GM23338 (cell line): Measurements from ENCODE around the gene ELN. TPM values are rescaled to one million over a fixed set of nuclear protein-coding genes. Genes with fewer than 3 reads are reported as not detected.

ENCODE experiments used
- ATAC-seq: fragments of 200-7000 bp; cut with Tn5 transposase; 3 replicates; pipeline ENCODE4 v1.9.1; 2020
- DNase-seq: peaks from one replicate; pipeline ENCODE4 v3.0.0-alpha.2; 2015; ENCODE audit warnings: low spot score
- H2AFZ ChIP-seq: fragments of 200-600 bp; sonication (generic); 2 replicates; pipeline ENCODE4 v1.8.0; 2016; ENCODE audit warnings: antibody characterized with exemption, mild to moderate bottlenecking, moderate library complexity
- H3F3A ChIP-seq: fragments of 200-600 bp; sonication (generic); replicated peaks from 2 replicates; pipeline ENCODE4 v1.8.0; 2017; ENCODE audit warnings: antibody characterized with exemption, mixed run types, low read depth
- H3K27ac ChIP-seq: fragments of 200-600 bp; sonication (generic); 2 replicates; pipeline ENCODE4 v1.6.1; 2016; ENCODE audit warnings: low read depth
- H3K27me3 ChIP-seq: fragments of 200-600 bp; sonication (generic); 2 replicates; pipeline ENCODE4 v1.8.0; 2016; ENCODE audit warnings: mild to moderate bottlenecking, mixed run types, moderate library complexity; ENCODE audit not compliant: insufficient read depth
- H3K36me3 ChIP-seq: fragments of 200-600 bp; sonication (generic); 2 replicates; pipeline ENCODE4 v1.8.0; 2016; ENCODE audit warnings: mild to moderate bottlenecking; ENCODE audit not compliant: insufficient read depth
- H3K4me1 ChIP-seq: fragments of 200-600 bp; sonication (generic); 2 replicates; pipeline ENCODE4 v1.8.0; 2016; ENCODE audit warnings: mild to moderate bottlenecking, moderate library complexity; ENCODE audit not compliant: insufficient read depth
- H3K4me2 ChIP-seq: fragments of 200-600 bp; sonication (generic); 2 replicates; pipeline ENCODE4 v1.7.1; 2017; ENCODE audit warnings: mixed run types
- H3K4me3 ChIP-seq: fragments of 200-600 bp; sonication (generic); 2 replicates; pipeline ENCODE4 v1.6.1; 2016; ENCODE audit warnings: mixed run types
- H3K79me2 ChIP-seq: fragments of 200-600 bp; sonication (generic); replicated peaks from 2 replicates; pipeline ENCODE4 v1.8.0; 2017; ENCODE audit warnings: mild to moderate bottlenecking; ENCODE audit not compliant: insufficient read depth
- H3K9me2 ChIP-seq: fragments of 200-600 bp; sonication (generic); 2 replicates; pipeline ENCODE4 v1.8.0; 2017; ENCODE audit not compliant: insufficient read depth
- H4K20me1 ChIP-seq: fragments of 200-600 bp; sonication (generic); replicated peaks from 2 replicates; pipeline ENCODE4 v1.8.0; 2017; ENCODE audit warnings: mild to moderate bottlenecking; ENCODE audit not compliant: insufficient read depth
- H3K27ac Mint-ChIP-seq: 2 replicates; pipeline ENCODE4 v1.8.0; 2020; ENCODE audit warnings: inconsistent platforms, mild to moderate bottlenecking, moderate library complexity, mixed read lengths
- H3K27me3 Mint-ChIP-seq: 3 replicates; pipeline ENCODE4 v1.8.0; 2022; ENCODE audit warnings: low read depth, mild to moderate bottlenecking, moderate library complexity, mixed read lengths, inconsistent platforms; ENCODE audit not compliant: insufficient read depth, poor library complexity
- H3K36me3 Mint-ChIP-seq: 3 replicates; pipeline ENCODE4 v1.8.0; 2021; ENCODE audit warnings: low read depth, mild to moderate bottlenecking, inconsistent platforms, moderate library complexity, mixed read lengths
- H3K4me1 Mint-ChIP-seq: 3 replicates; pipeline ENCODE4 v1.8.0; 2020; ENCODE audit warnings: mild to moderate bottlenecking, inconsistent platforms, mixed read lengths
- H3K4me3 Mint-ChIP-seq: 3 replicates; pipeline ENCODE4 v1.8.0; 2021; ENCODE audit warnings: moderate library complexity, mild to moderate bottlenecking, inconsistent platforms, mixed read lengths
- H3K9me3 Mint-ChIP-seq: 3 replicates; pipeline ENCODE4 v1.8.0; 2020; ENCODE audit warnings: moderate library complexity, mild to moderate bottlenecking, inconsistent platforms, mixed read lengths
- CREB1 ChIP-seq: fragments of 250-450 bp; sonication (Bioruptor Pico); IDR thresholded peaks from 2 replicates; pipeline ENCODE4 v1.5.0; 2020; ENCODE audit warnings: low read depth, mild to moderate bottlenecking, moderate library complexity
- EZH2 ChIP-seq: fragments of 200-600 bp; sonication (generic); IDR thresholded peaks from one replicate; pipeline ENCODE4 v1.8.0; 2017; ENCODE audit warnings: antibody characterized with exemption, mild to moderate bottlenecking, low read depth; ENCODE audit not compliant: unreplicated experiment
- EZH2phosphoT487 ChIP-seq: fragments of 200-600 bp; sonication (generic); IDR thresholded peaks from one replicate; pipeline ENCODE4 v1.8.1; 2018; ENCODE audit warnings: antibody characterized with exemption; ENCODE audit not compliant: unreplicated experiment
- NANOG ChIP-seq: IDR thresholded peaks from 2 replicates; pipeline ENCODE4 v1.6.1; 2016; ENCODE audit warnings: antibody characterized with exemption, borderline replicate concordance
- POLR2AphosphoS5 ChIP-seq: IDR thresholded peaks from 2 replicates; pipeline ENCODE4 v1.6.1; 2016; ENCODE audit warnings: antibody characterized with exemption, low read depth
- STAT1 ChIP-seq: IDR thresholded peaks from one replicate; pipeline ENCODE4 v1.6.1; 2016; ENCODE audit warnings: antibody characterized with exemption; ENCODE audit not compliant: unreplicated experiment
- ZNF114 ChIP-seq: fragments of 250-450 bp; sonication (Bioruptor Pico); IDR thresholded peaks from 2 replicates; pipeline ENCODE4 v1.5.0; 2020; ENCODE audit warnings: mild to moderate bottlenecking, moderate library complexity
- ZNF331 ChIP-seq: fragments of 250-450 bp; sonication (Bioruptor Pico); IDR thresholded peaks from 2 replicates; pipeline ENCODE4 v1.5.0; 2020; ENCODE audit warnings: low read depth, mild to moderate bottlenecking, moderate library complexity
- polyA plus RNA-seq: library from polyadenylated mRNA; unstranded; fragments of >200 nt; fragmentation: Nextera tagmentation; extraction: Ambion mirVana; gene quantifications from 2 replicates; pipeline ENCODE4 v1.2.1, GENCODE V29; 2016
- total RNA-seq: library from RNA; depleted of rRNA; stranded (reverse); fragments of >200 nt; shearing (Covaris generic); gene quantifications from 2 replicates; pipeline ENCODE4 v1.2.3, GENCODE V29; 2014
- TF ChIP-seq, protein P1 (sequence below): IDR thresholded peaks from one replicate; pipeline ENCODE4 v1.6.1; 2018; ENCODE audit warnings: antibody characterized with exemption; ENCODE audit not compliant: unreplicated experiment
- TF ChIP-seq, protein P2 (sequence below): IDR thresholded peaks from 2 replicates; pipeline ENCODE4 v1.6.1; 2016; ENCODE audit warnings: antibody characterized with exemption
- TF ChIP-seq, protein P3 (sequence below), 2 experiments: fragments of 200-600 bp in 1 of 2; sonication (generic) in 1 of 2; conservative IDR thresholded peaks; 2 replicates each; pipeline versions ENCODE4 v1.5.1 to v1.6.1; 2016 to 2017; ENCODE audit warnings: antibody characterized with exemption in 2 of 2, low read depth in 2 of 2, mild to moderate bottlenecking in 2 of 2, moderate library complexity in 1 of 2

The ELN gene
- total and polyA plus RNA-seq, 2 experiments from 2014 or later: 1.1 to 5.6 TPM

DNA sequence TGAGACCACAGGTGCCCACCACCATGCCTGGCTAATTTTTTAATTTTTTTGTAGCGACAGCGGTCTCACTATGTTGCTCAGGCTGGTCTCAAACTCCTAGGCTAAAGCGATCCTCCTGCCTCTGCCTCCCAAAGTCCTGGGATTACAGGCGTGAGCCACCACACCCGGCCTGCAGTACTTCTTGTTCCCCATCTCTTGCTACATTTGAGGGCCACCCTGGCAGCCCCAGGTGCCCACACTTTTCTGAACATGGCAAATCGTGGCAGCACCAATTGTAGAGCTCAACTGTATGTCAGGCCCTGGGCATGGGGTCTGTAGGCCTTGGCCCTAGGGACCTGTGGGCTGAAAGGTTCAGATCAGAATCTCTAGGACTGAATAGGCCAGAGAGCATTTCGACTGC lies 30.5 kb downstream of the ELN start:
- no peaks in the 10 kb centered on the region for H4K20me1 ChIP-seq
- H3K27me3 Mint-ChIP-seq: peaks cover 12% of the 10 kb centered on the region
- H3K36me3 ChIP-seq: no peaks in the 10 kb centered on the region
- no peak overlapping the region for H3K4me3 ChIP-seq
- no peak overlapping the region for H2AFZ ChIP-seq
- H3K27ac Mint-ChIP-seq: no peak overlapping the region
- H3K27me3 ChIP-seq: no peaks in the 10 kb centered on the region
- ATAC-seq: no peak
- no peaks in the 10 kb centered on the region for H3K9me3 Mint-ChIP-seq
- H3F3A ChIP-seq: no peaks in the 10 kb centered on the region
- no peak overlapping the region for H3K4me2 ChIP-seq
- no peak for DNase-seq
- H3K27ac ChIP-seq: no peak overlapping the region
- H3K4me1 Mint-ChIP-seq: no peaks in the 10 kb centered on the region
- no peaks in the 10 kb centered on the region for H3K79me2 ChIP-seq
- no peaks in the 10 kb centered on the region for H3K36me3 Mint-ChIP-seq
- TF ChIP-seq NANOG: no peak
- H3K9me2 ChIP-seq: no peaks in the 10 kb centered on the region
- no peak overlapping the region for H3K4me3 Mint-ChIP-seq
- no peaks in the 10 kb centered on the region for H3K4me1 ChIP-seq

DNA sequence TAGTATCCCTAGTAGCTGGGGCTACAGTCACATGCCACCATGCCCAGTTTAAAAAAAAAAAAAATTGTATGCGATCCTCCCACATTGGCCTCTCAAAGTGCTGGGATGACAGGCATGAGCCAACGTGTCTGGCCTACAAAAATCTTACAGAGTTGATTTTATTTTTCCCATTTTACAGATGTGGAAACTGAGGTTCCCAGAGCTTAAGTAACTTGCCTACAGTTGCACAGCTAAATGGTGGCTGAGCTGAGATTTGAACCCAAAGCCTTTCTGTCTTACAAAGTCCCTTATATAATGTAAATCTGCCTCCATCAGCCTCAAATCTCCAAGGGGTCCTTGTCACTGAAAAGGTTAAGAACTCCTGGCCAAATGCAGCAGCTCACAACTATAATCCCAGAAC lies 31.1 kb downstream of the ELN start:
- Mint-ChIP-seq H3K4me1 (no peaks in the 10 kb centered on the region), H3K36me3 (no peaks in the 10 kb centered on the region), H3K27me3 (peaks cover 12% of the 10 kb centered on the region), H3K9me3 (no peaks in the 10 kb centered on the region), H3K4me3 (no peak overlapping the region), H3K27ac (no peak overlapping the region)
- H3K4me3 ChIP-seq: no peak overlapping the region
- no peaks in the 10 kb centered on the region for H3K9me2 ChIP-seq
- no peaks in the 10 kb centered on the region for H4K20me1 ChIP-seq
- H3K4me1 ChIP-seq: no peaks in the 10 kb centered on the region
- no peaks in the 10 kb centered on the region for H3K36me3 ChIP-seq
- H3F3A ChIP-seq: no peaks in the 10 kb centered on the region
- no peak overlapping the region for H3K27ac ChIP-seq
- no peaks in the 10 kb centered on the region for H3K27me3 ChIP-seq
- DNase-seq: no peak
- no peak for ATAC-seq
- H3K4me2 ChIP-seq: no peak overlapping the region
- H3K79me2 ChIP-seq: no peaks in the 10 kb centered on the region
- no peak overlapping the region for H2AFZ ChIP-seq
- no peak for TF ChIP-seq ZNF331 (CRISPR knock-in tag)
- no peak for TF ChIP-seq CREB1 (CRISPR knock-in tag)
- TF ChIP-seq, protein P1, sequence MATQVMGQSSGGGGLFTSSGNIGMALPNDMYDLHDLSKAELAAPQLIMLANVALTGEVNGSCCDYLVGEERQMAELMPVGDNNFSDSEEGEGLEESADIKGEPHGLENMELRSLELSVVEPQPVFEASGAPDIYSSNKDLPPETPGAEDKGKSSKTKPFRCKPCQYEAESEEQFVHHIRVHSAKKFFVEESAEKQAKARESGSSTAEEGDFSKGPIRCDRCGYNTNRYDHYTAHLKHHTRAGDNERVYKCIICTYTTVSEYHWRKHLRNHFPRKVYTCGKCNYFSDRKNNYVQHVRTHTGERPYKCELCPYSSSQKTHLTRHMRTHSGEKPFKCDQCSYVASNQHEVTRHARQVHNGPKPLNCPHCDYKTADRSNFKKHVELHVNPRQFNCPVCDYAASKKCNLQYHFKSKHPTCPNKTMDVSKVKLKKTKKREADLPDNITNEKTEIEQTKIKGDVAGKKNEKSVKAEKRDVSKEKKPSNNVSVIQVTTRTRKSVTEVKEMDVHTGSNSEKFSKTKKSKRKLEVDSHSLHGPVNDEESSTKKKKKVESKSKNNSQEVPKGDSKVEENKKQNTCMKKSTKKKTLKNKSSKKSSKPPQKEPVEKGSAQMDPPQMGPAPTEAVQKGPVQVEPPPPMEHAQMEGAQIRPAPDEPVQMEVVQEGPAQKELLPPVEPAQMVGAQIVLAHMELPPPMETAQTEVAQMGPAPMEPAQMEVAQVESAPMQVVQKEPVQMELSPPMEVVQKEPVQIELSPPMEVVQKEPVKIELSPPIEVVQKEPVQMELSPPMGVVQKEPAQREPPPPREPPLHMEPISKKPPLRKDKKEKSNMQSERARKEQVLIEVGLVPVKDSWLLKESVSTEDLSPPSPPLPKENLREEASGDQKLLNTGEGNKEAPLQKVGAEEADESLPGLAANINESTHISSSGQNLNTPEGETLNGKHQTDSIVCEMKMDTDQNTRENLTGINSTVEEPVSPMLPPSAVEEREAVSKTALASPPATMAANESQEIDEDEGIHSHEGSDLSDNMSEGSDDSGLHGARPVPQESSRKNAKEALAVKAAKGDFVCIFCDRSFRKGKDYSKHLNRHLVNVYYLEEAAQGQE: no peak
- TF ChIP-seq EZH2phosphoT487: no peak
- TF ChIP-seq POLR2AphosphoS5: no peak
- no peak for TF ChIP-seq EZH2
- TF ChIP-seq STAT1: no peak
- TF ChIP-seq NANOG: no peak
- TF ChIP-seq, protein P2, sequence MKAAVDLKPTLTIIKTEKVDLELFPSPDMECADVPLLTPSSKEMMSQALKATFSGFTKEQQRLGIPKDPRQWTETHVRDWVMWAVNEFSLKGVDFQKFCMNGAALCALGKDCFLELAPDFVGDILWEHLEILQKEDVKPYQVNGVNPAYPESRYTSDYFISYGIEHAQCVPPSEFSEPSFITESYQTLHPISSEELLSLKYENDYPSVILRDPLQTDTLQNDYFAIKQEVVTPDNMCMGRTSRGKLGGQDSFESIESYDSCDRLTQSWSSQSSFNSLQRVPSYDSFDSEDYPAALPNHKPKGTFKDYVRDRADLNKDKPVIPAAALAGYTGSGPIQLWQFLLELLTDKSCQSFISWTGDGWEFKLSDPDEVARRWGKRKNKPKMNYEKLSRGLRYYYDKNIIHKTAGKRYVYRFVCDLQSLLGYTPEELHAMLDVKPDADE: no peak
- TF ChIP-seq ZNF114 (CRISPR knock-in tag): no peak
- TF ChIP-seq, protein P3, sequence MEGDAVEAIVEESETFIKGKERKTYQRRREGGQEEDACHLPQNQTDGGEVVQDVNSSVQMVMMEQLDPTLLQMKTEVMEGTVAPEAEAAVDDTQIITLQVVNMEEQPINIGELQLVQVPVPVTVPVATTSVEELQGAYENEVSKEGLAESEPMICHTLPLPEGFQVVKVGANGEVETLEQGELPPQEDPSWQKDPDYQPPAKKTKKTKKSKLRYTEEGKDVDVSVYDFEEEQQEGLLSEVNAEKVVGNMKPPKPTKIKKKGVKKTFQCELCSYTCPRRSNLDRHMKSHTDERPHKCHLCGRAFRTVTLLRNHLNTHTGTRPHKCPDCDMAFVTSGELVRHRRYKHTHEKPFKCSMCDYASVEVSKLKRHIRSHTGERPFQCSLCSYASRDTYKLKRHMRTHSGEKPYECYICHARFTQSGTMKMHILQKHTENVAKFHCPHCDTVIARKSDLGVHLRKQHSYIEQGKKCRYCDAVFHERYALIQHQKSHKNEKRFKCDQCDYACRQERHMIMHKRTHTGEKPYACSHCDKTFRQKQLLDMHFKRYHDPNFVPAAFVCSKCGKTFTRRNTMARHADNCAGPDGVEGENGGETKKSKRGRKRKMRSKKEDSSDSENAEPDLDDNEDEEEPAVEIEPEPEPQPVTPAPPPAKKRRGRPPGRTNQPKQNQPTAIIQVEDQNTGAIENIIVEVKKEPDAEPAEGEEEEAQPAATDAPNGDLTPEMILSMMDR (conservative IDR thresholded peaks at IDR 0.05; ENCODE audit: low read depth in 2 of 2): no peak
